GM10266 (cell line): ENCODE measurements around the gene FAM171A2.

Experiments used
- DNase-seq: peaks from one replicate; pipeline ENCODE4 v3.0.0; 2012; ENCODE audit errors: extremely low spot score
- CTCF ChIP-seq: IDR thresholded peaks from 2 replicates; pipeline ENCODE4 v1.5.1; 2012; ENCODE audit warnings: mild to moderate bottlenecking, low read depth; ENCODE audit not compliant: control insufficient read depth, insufficient read depth; ENCODE audit errors: missing control alignments

The FAM171A2 gene

GRCh38 chr17:44359006-44359405 lies 4.6 kb downstream of the FAM171A2 start:
- TF ChIP-seq CTCF, result no peak
- DNase-seq, result no peak

GRCh38 chr17:44358066-44358465 lies 5.6 kb downstream of the FAM171A2 start:
- DNase-seq, result no peak
- no peak for TF ChIP-seq CTCF

GRCh38 chr17:44356241-44356640 lies 7.4 kb downstream of the FAM171A2 start:
- DNase-seq, result no peak
- no peak for TF ChIP-seq CTCF

DNA sequence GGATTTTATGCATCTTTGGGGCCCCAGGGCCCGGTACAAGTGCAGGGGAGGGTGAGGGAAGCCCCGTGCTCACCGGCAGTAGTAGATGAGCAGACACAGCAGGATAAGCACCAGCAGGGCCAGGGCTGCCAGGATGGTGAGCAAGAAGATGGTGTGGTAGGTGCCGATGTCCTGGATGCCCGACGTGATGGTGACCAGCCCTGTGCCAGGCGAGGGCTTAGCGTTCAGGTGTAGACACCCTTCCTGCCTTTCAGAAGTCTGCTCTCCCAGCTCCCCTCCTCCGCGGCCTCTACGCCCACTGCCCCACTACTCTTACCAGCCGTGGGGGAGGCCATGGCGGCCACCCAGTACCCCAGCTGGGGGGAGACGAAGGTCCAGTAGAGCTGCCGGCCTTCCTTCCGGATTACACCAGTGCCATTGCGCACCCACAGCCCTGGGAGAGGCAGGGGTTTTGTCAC lies 8.0 kb downstream of the FAM171A2 start:
- TF ChIP-seq CTCF, result no peak
- DNase-seq, result peak; percentile 43

GRCh38 chr17:44354582-44355561 lies 8.8 kb downstream of the FAM171A2 start:
- peak; percentile 67 for TF ChIP-seq CTCF
- DNase-seq, result peak; percentile 92

DNA sequence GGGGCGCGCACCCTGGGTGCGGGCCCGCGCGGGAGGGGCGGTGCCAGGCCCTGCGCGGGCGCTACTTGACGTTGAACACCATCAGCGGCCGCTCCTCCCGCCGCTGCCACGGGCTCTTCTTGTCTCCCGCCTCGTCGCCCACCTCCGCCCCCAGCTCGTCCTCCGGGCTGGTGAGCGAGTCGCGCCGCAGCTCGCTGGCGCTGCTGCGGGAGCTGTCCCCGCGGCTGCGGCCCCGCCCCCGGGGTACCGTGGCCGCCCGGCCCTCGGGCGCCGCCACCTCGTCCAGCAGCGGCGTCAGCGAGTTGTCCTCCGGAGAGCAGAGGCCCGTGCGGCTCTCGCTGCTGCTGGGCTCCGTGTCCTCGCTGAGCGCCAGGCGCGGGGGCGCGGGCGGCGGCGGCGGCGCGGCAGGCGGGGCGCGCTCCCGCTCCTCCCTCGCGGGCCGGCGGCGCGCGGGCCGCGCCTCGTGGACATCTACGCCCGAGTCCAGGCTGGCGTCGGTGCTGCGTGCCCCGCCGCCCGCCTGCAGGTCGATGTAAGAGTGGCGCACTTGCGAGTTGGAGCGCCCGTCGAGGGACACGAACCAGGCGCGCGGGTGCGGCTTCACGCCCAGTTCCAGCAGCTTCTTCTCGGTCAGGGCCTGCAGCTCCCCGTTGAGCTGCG lies 9.9 kb downstream of the FAM171A2 start:
- peak; percentile 72 for DNase-seq
- no peak for TF ChIP-seq CTCF
